ENCODE measurements around the gene ZNF91.

The ZNF91 gene

DNA sequence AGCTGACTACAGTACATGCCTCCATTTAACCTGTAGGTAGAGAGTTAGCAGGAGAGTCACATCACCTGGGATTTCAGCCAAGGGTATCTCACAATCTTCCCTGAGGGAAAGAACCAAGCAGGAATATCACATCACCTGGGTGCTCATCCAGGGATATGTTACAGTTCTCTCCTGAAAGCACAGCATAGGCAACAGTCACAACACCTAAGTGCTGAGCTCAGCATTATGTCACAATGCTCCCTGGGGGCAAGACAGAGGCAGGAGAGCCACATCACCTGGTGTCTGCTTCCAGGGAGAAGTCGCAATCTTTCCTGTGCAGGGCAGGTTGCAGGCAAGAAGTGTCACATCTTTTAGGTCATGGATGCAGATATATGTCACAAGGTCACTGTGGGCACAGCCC lies 9.4 kb upstream of the ZNF91 start:
- Histone ChIP-seq H3K23ac (ENCODE audit: low read depth, low read length, poor library complexity) (no peak overlapping the region), H3K14ac (ENCODE audit: low read length) (no peak overlapping the region), H2AK5ac (ENCODE audit: low read depth, low read length) (no peak overlapping the region), H3K18ac (ENCODE audit: low read length) (no peak overlapping the region), H2BK15ac (ENCODE audit: low read length) (no peak overlapping the region), H4K91ac (ENCODE audit: low read depth, low read length, poor library complexity) (no peak overlapping the region), H3K36me3 (replicated peaks in 1 of 2; ENCODE audit: control insufficient read depth in 2 of 2, insufficient read depth in 2 of 2, low read length in 2 of 2) (peaks cover 28 to 91% of the 10 kb centered on the region in 2 donors), H2BK12ac (ENCODE audit: low read length) (no peak overlapping the region), H3K27ac (replicated peaks; ENCODE audit: low read length) (no peak overlapping the region), H3K4ac (ENCODE audit: low read length) (no peak overlapping the region), H2BK120ac (ENCODE audit: low read depth, low read length) (no peak overlapping the region), H3K9me3 (replicated peaks in 1 of 2; ENCODE audit: control insufficient read depth in 2 of 2, insufficient read depth in 1 of 2, low read depth in 1 of 2, low read length in 2 of 2) (peaks cover 0 to 2% of the 10 kb centered on the region in 2 donors), H3K9ac (ENCODE audit: low read depth, low read length, poor library complexity) (no peak overlapping the region), H3K4me1 (ENCODE audit: control insufficient read depth in 2 of 2, insufficient read depth in 1 of 2, low read depth in 1 of 2, low read length in 2 of 2) (no peaks in the 10 kb centered on the region), H4K8ac (ENCODE audit: low read depth, low read length) (no peak overlapping the region), H2AFZ (ENCODE audit: low read length) (no peak overlapping the region), H3K27me3 (ENCODE audit: control insufficient read depth in 3 of 3, insufficient read depth in 3 of 3, low read depth in 1 of 3, low read length in 3 of 3) (no peaks in the 10 kb centered on the region), H3K4me3 (ENCODE audit: low read length in 2 of 2) (no peak overlapping the region), H2BK5ac (ENCODE audit: low read length) (no peak overlapping the region), H3K4me2 (ENCODE audit: insufficient read depth, low read length, poor library complexity, severe bottlenecking) (no peak overlapping the region), H3K79me1 (ENCODE audit: low read depth, low read length) (peaks cover 2% of the 10 kb centered on the region)
- no CpG with 5 or more reads among the region's 1 CpG for WGBS, 2 donors (ENCODE audit: extremely low coverage in 2 of 2, insufficient read length in 2 of 2, insufficient replicate concordance in 1 of 2)
- no peak for DNase-seq (ENCODE audit: low spot score)

- Histone ChIP-seq H3K4me2 (ENCODE audit: insufficient read depth, low read length, poor library complexity, severe bottlenecking) (no peak overlapping the region), H3K27me3 (ENCODE audit: control insufficient read depth in 3 of 3, insufficient read depth in 3 of 3, low read depth in 1 of 3, low read length in 3 of 3) (no peaks in the 10 kb centered on the region), H2BK12ac (ENCODE audit: low read length) (no peak overlapping the region), H2BK15ac (ENCODE audit: low read length) (no peak overlapping the region), H4K8ac (ENCODE audit: low read depth, low read length) (no peak overlapping the region), H4K91ac (ENCODE audit: low read depth, low read length, poor library complexity) (no peak overlapping the region), H3K4me1 (ENCODE audit: control insufficient read depth in 2 of 2, insufficient read depth in 1 of 2, low read depth in 1 of 2, low read length in 2 of 2) (no peaks in the 10 kb centered on the region), H2AK5ac (ENCODE audit: low read depth, low read length) (no peak overlapping the region), H2BK120ac (ENCODE audit: low read depth, low read length) (no peak overlapping the region), H3K4ac (ENCODE audit: low read length) (no peak overlapping the region), H3K79me1 (ENCODE audit: low read depth, low read length) (peaks cover 2% of the 10 kb centered on the region), H3K36me3 (replicated peaks in 1 of 2; ENCODE audit: control insufficient read depth in 2 of 2, insufficient read depth in 2 of 2, low read length in 2 of 2) (peaks cover 32 to 96% of the 10 kb centered on the region in 2 donors), H3K9ac (ENCODE audit: low read depth, low read length, poor library complexity) (no peak overlapping the region), H3K18ac (ENCODE audit: low read length) (no peak overlapping the region), H3K23ac (ENCODE audit: low read depth, low read length, poor library complexity) (no peak overlapping the region), H3K27ac (replicated peaks; ENCODE audit: low read length) (no peak overlapping the region), H3K4me3 (ENCODE audit: low read length in 2 of 2) (no peak overlapping the region), H2BK5ac (ENCODE audit: low read length) (no peak overlapping the region), H3K9me3 (replicated peaks in 1 of 2; ENCODE audit: control insufficient read depth in 2 of 2, insufficient read depth in 1 of 2, low read depth in 1 of 2, low read length in 2 of 2) (no peaks in the 10 kb centered on the region), H2AFZ (ENCODE audit: low read length) (no peak overlapping the region), H3K14ac (ENCODE audit: low read length) (no peak overlapping the region)
- no CpG with 5 or more reads among the region's 4 CpGs for WGBS, 2 donors (ENCODE audit: extremely low coverage in 2 of 2, insufficient read length in 2 of 2, insufficient replicate concordance in 1 of 2)
- no peak for DNase-seq (ENCODE audit: low spot score)
These were observed 8.5 kb upstream of the ZNF91 start for GRCh38 chr19:23403581-23404324.

- Histone ChIP-seq H3K14ac (ENCODE audit: low read length) (no peak overlapping the region), H3K23ac (ENCODE audit: low read depth, low read length, poor library complexity) (no peak overlapping the region), H3K4me1 (ENCODE audit: control insufficient read depth in 2 of 2, insufficient read depth in 1 of 2, low read depth in 1 of 2, low read length in 2 of 2) (no peaks in the 10 kb centered on the region), H3K9me3 (replicated peaks in 1 of 2; ENCODE audit: control insufficient read depth in 2 of 2, insufficient read depth in 1 of 2, low read depth in 1 of 2, low read length in 2 of 2) (no peaks in the 10 kb centered on the region), H4K91ac (ENCODE audit: low read depth, low read length, poor library complexity) (no peak overlapping the region), H3K4me2 (ENCODE audit: insufficient read depth, low read length, poor library complexity, severe bottlenecking) (no peak overlapping the region), H2AFZ (ENCODE audit: low read length) (no peak overlapping the region), H3K4ac (ENCODE audit: low read length) (no peak overlapping the region), H3K27me3 (ENCODE audit: control insufficient read depth in 3 of 3, insufficient read depth in 3 of 3, low read depth in 1 of 3, low read length in 3 of 3) (no peaks in the 10 kb centered on the region), H2BK15ac (ENCODE audit: low read length) (no peak overlapping the region), H2BK12ac (ENCODE audit: low read length) (no peak overlapping the region), H3K79me1 (ENCODE audit: low read depth, low read length) (peaks cover 2% of the 10 kb centered on the region), H3K18ac (ENCODE audit: low read length) (no peak overlapping the region), H2BK5ac (ENCODE audit: low read length) (no peak overlapping the region), H3K9ac (ENCODE audit: low read depth, low read length, poor library complexity) (no peak overlapping the region), H3K4me3 (ENCODE audit: low read length in 2 of 2) (no peak overlapping the region), H2AK5ac (ENCODE audit: low read depth, low read length) (no peak overlapping the region), H3K27ac (replicated peaks; ENCODE audit: low read length) (no peak overlapping the region), H2BK120ac (ENCODE audit: low read depth, low read length) (no peak overlapping the region), H4K8ac (ENCODE audit: low read depth, low read length) (no peak overlapping the region), H3K36me3 (replicated peaks in 1 of 2; ENCODE audit: control insufficient read depth in 2 of 2, insufficient read depth in 2 of 2, low read length in 2 of 2) (peaks cover 32 to 98% of the 10 kb centered on the region in 2 donors)
- no CpG with 5 or more reads among the region's 3 CpGs for WGBS, 2 donors (ENCODE audit: extremely low coverage in 2 of 2, insufficient read length in 2 of 2, insufficient replicate concordance in 1 of 2)
- no peak for DNase-seq (ENCODE audit: low spot score)
These were observed 7.8 kb upstream of the ZNF91 start for GRCh38 chr19:23403052-23403451.

DNA sequence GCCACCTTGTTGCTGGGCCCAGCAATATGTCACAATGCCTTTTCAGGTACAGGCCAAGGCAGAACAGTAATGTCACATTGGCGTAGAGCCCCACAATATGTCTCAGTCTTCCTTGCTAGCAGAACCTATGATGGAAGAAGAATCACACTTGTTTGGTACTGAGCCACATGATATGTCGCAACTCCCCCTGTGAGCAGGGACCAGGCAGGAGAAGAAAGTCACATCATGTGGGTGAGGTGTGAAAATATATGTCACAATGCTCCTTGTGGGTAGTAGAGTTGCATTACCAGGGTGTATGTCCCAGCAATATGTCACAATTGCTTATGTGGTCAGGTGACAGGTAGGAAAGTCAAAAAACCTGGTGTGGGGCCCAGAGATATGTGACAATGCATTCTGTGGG lies 7.1 kb upstream of the ZNF91 start:
- no peak overlapping the region for H3K23ac ChIP-seq (ENCODE audit: low read depth, low read length, poor library complexity)
- no peak overlapping the region for H3K4me2 ChIP-seq (ENCODE audit: insufficient read depth, low read length, poor library complexity, severe bottlenecking)
- H3K9me3 ChIP-seq (replicated peaks in 1 of 2; ENCODE audit: control insufficient read depth in 2 of 2, insufficient read depth in 1 of 2, low read depth in 1 of 2, low read length in 2 of 2) = no peaks in the 10 kb centered on the region
- no peak overlapping the region for H3K27ac ChIP-seq (replicated peaks; ENCODE audit: low read length)
- no peak overlapping the region for H3K9ac ChIP-seq (ENCODE audit: low read depth, low read length, poor library complexity)
- no peaks in the 10 kb centered on the region for H3K79me1 ChIP-seq (ENCODE audit: low read depth, low read length)
- no peaks in the 10 kb centered on the region for H3K27me3 ChIP-seq (ENCODE audit: control insufficient read depth in 3 of 3, insufficient read depth in 3 of 3, low read depth in 1 of 3, low read length in 3 of 3)
- no peak for DNase-seq (ENCODE audit: low spot score)
- no peak overlapping the region for H2BK120ac ChIP-seq (ENCODE audit: low read depth, low read length)
- no peak overlapping the region for H3K4ac ChIP-seq (ENCODE audit: low read length)
- H4K8ac ChIP-seq (ENCODE audit: low read depth, low read length) = no peak overlapping the region
- H3K4me3 ChIP-seq (ENCODE audit: low read length in 2 of 2) = no peak overlapping the region
- H2AFZ ChIP-seq (ENCODE audit: low read length) = no peak overlapping the region
- no peak overlapping the region for H3K14ac ChIP-seq (ENCODE audit: low read length)
- no CpG with 5 or more reads among the region's 2 CpGs for WGBS, 2 donors (ENCODE audit: extremely low coverage in 2 of 2, insufficient read length in 2 of 2, insufficient replicate concordance in 1 of 2)
- H2AK5ac ChIP-seq (ENCODE audit: low read depth, low read length) = no peak overlapping the region
- H3K18ac ChIP-seq (ENCODE audit: low read length) = no peak overlapping the region
- H3K4me1 ChIP-seq (ENCODE audit: control insufficient read depth in 2 of 2, insufficient read depth in 1 of 2, low read depth in 1 of 2, low read length in 2 of 2) = no peaks in the 10 kb centered on the region
- H2BK5ac ChIP-seq (ENCODE audit: low read length) = no peak overlapping the region
- H2BK12ac ChIP-seq (ENCODE audit: low read length) = no peak overlapping the region
- peaks cover 27 to 92% of the 10 kb centered on the region in 2 donors for H3K36me3 ChIP-seq (replicated peaks in 1 of 2; ENCODE audit: control insufficient read depth in 2 of 2, insufficient read depth in 2 of 2, low read length in 2 of 2)
- H2BK15ac ChIP-seq (ENCODE audit: low read length) = no peak overlapping the region
- no peak overlapping the region for H4K91ac ChIP-seq (ENCODE audit: low read depth, low read length, poor library complexity)

All from neuronal stem cell (in vitro differentiated cells).